ENCODE results near the gene GJD3. TPM values are rescaled to one million over a fixed set of nuclear protein-coding genes. Genes with fewer than 3 reads are reported as not detected.

Gene GJD3
- total RNA-seq, 1 experiment from 2014 or later: not detected

GRCh38 chr17:40316571-40317344 lies 47.8 kb downstream of the GJD3 start:
- ChIA-PET POLR2A (ENCODE audit: unreplicated experiment) (interaction anchor here (0.6 to 0.7 kb wide), 2 partner anchors 9 to 621 kb away, joined by 3 to 5 read pairs; partner anchors contain the start of gene KRT23), CTCF (interaction anchor here (0.6 to 1.3 kb wide), 5 partner anchors 14 to 136 kb away, joined by 3 to 11 read pairs (median 6); partner anchors contain the start of gene CDC6)
- no peaks in the 10 kb centered on the region for H3K36me3 ChIP-seq (ENCODE audit: low read depth)
- H2AFZ ChIP-seq: peak overlapping the region; percentile 75
- peaks cover 41% of the 10 kb centered on the region for H3F3A ChIP-seq (ENCODE audit: insufficient read depth, low read depth)
- H3K79me2 ChIP-seq (ENCODE audit: low read depth): peaks cover 37% of the 10 kb centered on the region
- H3K9me2 ChIP-seq (ENCODE audit: insufficient read depth): no peaks in the 10 kb centered on the region
- DNase-seq: peak; percentile 72 to 73
- peak overlapping the region; percentile 99; the same call in 1 of the 2 replicates for H3K4me3 ChIP-seq
- no peaks in the 10 kb centered on the region for H3K9me3 ChIP-seq (ENCODE audit: insufficient read depth, low read depth)
- H3K27ac ChIP-seq: peak overlapping the region; percentile 75
- intact Hi-C loops (cut with micrococcal nuclease; ENCODE audit: unreplicated experiment): loop anchor here (2.0 to 10.0 kb wide), 2 partner anchors 14 to 292 kb away; no protein-coding TSS in a partner anchor
- BruUV-seq (replicated peaks): TSS peak; percentile 21
- H3K4me2 ChIP-seq: peak overlapping the region; percentile 99
- no peak for TF ChIP-seq EZH2 (IDR thresholded peaks at IDR 0.05; ENCODE audit: low read depth)
- TF ChIP-seq, protein P1, sequence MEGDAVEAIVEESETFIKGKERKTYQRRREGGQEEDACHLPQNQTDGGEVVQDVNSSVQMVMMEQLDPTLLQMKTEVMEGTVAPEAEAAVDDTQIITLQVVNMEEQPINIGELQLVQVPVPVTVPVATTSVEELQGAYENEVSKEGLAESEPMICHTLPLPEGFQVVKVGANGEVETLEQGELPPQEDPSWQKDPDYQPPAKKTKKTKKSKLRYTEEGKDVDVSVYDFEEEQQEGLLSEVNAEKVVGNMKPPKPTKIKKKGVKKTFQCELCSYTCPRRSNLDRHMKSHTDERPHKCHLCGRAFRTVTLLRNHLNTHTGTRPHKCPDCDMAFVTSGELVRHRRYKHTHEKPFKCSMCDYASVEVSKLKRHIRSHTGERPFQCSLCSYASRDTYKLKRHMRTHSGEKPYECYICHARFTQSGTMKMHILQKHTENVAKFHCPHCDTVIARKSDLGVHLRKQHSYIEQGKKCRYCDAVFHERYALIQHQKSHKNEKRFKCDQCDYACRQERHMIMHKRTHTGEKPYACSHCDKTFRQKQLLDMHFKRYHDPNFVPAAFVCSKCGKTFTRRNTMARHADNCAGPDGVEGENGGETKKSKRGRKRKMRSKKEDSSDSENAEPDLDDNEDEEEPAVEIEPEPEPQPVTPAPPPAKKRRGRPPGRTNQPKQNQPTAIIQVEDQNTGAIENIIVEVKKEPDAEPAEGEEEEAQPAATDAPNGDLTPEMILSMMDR (conservative IDR thresholded peaks at IDR 0.05): no peak
- peaks cover 6% of the 10 kb centered on the region for H4K20me1 ChIP-seq (ENCODE audit: insufficient read depth)
- no peaks in the 10 kb centered on the region for H3K27me3 ChIP-seq (ENCODE audit: insufficient read depth, low read depth)
- H3K4me1 ChIP-seq (replicated peaks; ENCODE audit: insufficient read depth): peaks cover 85% of the 10 kb centered on the region

GRCh38 chr17:40315678-40316570 lies 48.6 kb downstream of the GJD3 start:
- Histone ChIP-seq H3K9me2 (ENCODE audit: insufficient read depth) (no peaks in the 10 kb centered on the region), H4K20me1 (ENCODE audit: insufficient read depth) (peaks cover 6% of the 10 kb centered on the region), H3K27me3 (ENCODE audit: insufficient read depth, low read depth) (no peaks in the 10 kb centered on the region), H3F3A (ENCODE audit: insufficient read depth, low read depth) (peaks cover 50% of the 10 kb centered on the region), H3K27ac (peak overlapping the region; percentile 75; the same call in 1 of the 2 replicates), H3K4me2 (peak overlapping the region; percentile 99), H3K36me3 (ENCODE audit: low read depth) (no peaks in the 10 kb centered on the region), H3K79me2 (ENCODE audit: low read depth) (peaks cover 28% of the 10 kb centered on the region), H3K4me3 (peak overlapping the region; percentile 99; the same call in 1 of the 2 replicates), H3K4me1 (replicated peaks; ENCODE audit: insufficient read depth) (peaks cover 88% of the 10 kb centered on the region), H3K9me3 (ENCODE audit: insufficient read depth, low read depth) (no peaks in the 10 kb centered on the region), H2AFZ (no peak overlapping the region)
- ChIA-PET POLR2A (ENCODE audit: unreplicated experiment) (interaction anchor here (0.5 to 0.6 kb wide), 2 partner anchors 8 to 294 kb away, joined by 3 to 4 read pairs; no protein-coding TSS in a partner anchor), CTCF (interaction anchor here (1.0 kb wide), 1 partner anchor 28 kb away, joined by 3 read pairs; no protein-coding TSS in a partner anchor)
- TF ChIP-seq EZH2 (IDR thresholded peaks at IDR 0.05; ENCODE audit: low read depth): no peak
- TF ChIP-seq, protein P1 (conservative IDR thresholded peaks at IDR 0.05): no peak
- DNase-seq: no peak
- BruUV-seq (replicated peaks): no TSS peak
- intact Hi-C loops (cut with micrococcal nuclease; ENCODE audit: unreplicated experiment): loop anchor here (2.0 to 10.0 kb wide), 2 partner anchors 13 to 291 kb away; no protein-coding TSS in a partner anchor

DNA sequence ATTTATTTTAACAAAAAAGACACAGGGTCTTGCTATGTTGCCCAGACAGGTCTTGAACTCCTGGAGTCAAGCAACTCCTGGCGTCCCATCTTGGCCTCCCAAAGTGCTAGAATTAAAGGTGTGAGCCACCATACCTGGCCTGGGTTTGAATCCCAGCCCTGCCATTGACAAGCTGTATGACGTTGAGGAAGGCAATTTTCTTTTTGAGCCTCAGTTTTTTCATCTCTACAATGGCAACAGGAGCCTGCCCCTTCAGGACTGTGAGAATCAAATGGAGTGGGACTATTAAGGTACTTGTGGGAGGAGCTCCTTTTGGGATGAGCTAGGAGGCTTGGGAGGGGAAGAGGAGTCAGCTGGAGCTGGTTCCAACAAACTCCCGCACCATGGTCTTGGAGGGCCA lies 49.3 kb downstream of the GJD3 start:
- H3K9me2 ChIP-seq (ENCODE audit: insufficient read depth): no peaks in the 10 kb centered on the region
- H2AFZ ChIP-seq: no peak overlapping the region
- H4K20me1 ChIP-seq (ENCODE audit: insufficient read depth): peaks cover 3% of the 10 kb centered on the region
- H3K79me2 ChIP-seq (ENCODE audit: low read depth): peaks cover 21% of the 10 kb centered on the region
- H3K27me3 ChIP-seq (ENCODE audit: insufficient read depth, low read depth): no peaks in the 10 kb centered on the region
- POLR2A ChIA-PET (ENCODE audit: unreplicated experiment): interaction anchor here (0.5 to 0.7 kb wide), 2 partner anchors 135 to 294 kb away, joined by 4 read pairs; no protein-coding TSS in a partner anchor
- CTCF ChIA-PET: no interaction called here
- no peak for TF ChIP-seq EZH2 (IDR thresholded peaks at IDR 0.05; ENCODE audit: low read depth)
- TF ChIP-seq, protein P1 (conservative IDR thresholded peaks at IDR 0.05): no peak
- no TSS peak for BruUV-seq (replicated peaks)
- intact Hi-C loops (cut with micrococcal nuclease; ENCODE audit: unreplicated experiment): loop anchor here (10.0 kb wide), 1 partner anchor 290 kb away; no protein-coding TSS in a partner anchor
- no peak overlapping the region for H3K4me3 ChIP-seq
- H3F3A ChIP-seq (ENCODE audit: insufficient read depth, low read depth): peaks cover 57% of the 10 kb centered on the region
- H3K4me2 ChIP-seq: peak overlapping the region; percentile 99
- H3K9me3 ChIP-seq (ENCODE audit: insufficient read depth, low read depth): no peaks in the 10 kb centered on the region
- H3K27ac ChIP-seq: peak overlapping the region; percentile 23; the same call in 1 of the 2 replicates
- no peak for DNase-seq
- H3K36me3 ChIP-seq (ENCODE audit: low read depth): no peaks in the 10 kb centered on the region
- H3K4me1 ChIP-seq (replicated peaks; ENCODE audit: insufficient read depth): peaks cover 88% of the 10 kb centered on the region

Measured in PC-9 (cell line).